Measurements from ENCODE around the gene AGK. TPM values are rescaled to one million over a fixed set of nuclear protein-coding genes. Genes with fewer than 3 reads are reported as not detected.

AGK gene
- total and polyA plus RNA-seq, 2 donors (not counting 1 experiment from before 2014, with no cell fraction given) = 12.8 to 26.1 TPM

- Mint-ChIP-seq H3K4me1 (peaks cover 68% of the 10 kb centered on the region), H3K27me3 (no peaks in the 10 kb centered on the region), H3K27ac (peak overlapping the region; percentile 92), H3K9me3 (ENCODE audit: insufficient read depth) (no peaks in the 10 kb centered on the region), H3K4me3 (peak overlapping the region; percentile 84)
- Histone ChIP-seq H3K27ac (ENCODE audit: low read length in 2 of 2) (peak overlapping the region; percentile 68 to 87), H3K36me3 (replicated peaks in 1 of 2; ENCODE audit: control extremely low read depth in 1 of 2, control insufficient read depth in 1 of 2, extremely low read depth in 1 of 2, insufficient read depth in 2 of 2, low read length in 1 of 2) (peaks cover 0 to 5% of the 10 kb centered on the region in 2 experiments), H3K9ac (ENCODE audit: low read length) (peak overlapping the region; percentile 75), H3K79me2 (ENCODE audit: control insufficient read depth, insufficient read depth, low read length) (peaks cover 70% of the 10 kb centered on the region), H3K27me3 (replicated peaks in 1 of 4; ENCODE audit: control extremely low read depth in 1 of 4, control insufficient read depth in 3 of 4, insufficient read depth in 4 of 4, low read length in 3 of 4) (no peaks in the 10 kb centered on the region), H3K4me2 (replicated peaks; ENCODE audit: low read depth, low read length, poor library complexity, severe bottlenecking) (peak overlapping the region; percentile 82), H3K4me1 (ENCODE audit: control insufficient read depth in 2 of 2, insufficient read depth in 2 of 2, low read length in 2 of 2) (peaks cover 45 to 47% of the 10 kb centered on the region in 2 donors), H2AFZ (ENCODE audit: insufficient read depth, low read depth, low read length, poor library complexity, severe bottlenecking) (no peak overlapping the region), H3K4me3 (ENCODE audit: control extremely low read depth in 1 of 5, extremely low read depth in 1 of 5, insufficient read depth in 1 of 5, low read depth in 2 of 5, low read length in 4 of 5) (peak overlapping the region; percentile 1 to 72 (median 61)), H3K9me3 (ENCODE audit: control extremely low read depth in 1 of 3, control insufficient read depth in 2 of 3, insufficient read depth in 1 of 3, low read length in 2 of 3) (no peaks in the 10 kb centered on the region), H4K20me1 (ENCODE audit: control insufficient read depth, insufficient read depth, low read length, poor library complexity, severe bottlenecking) (peaks cover 20% of the 10 kb centered on the region)
- no peak for TF ChIP-seq EZH2 (IDR thresholded peaks at IDR 0.05; ENCODE audit: borderline replicate concordance, insufficient read depth, low read depth, low read length, poor library complexity, severe bottlenecking)
- TF ChIP-seq CTCF (IDR thresholded peaks at IDR 0.05) = no peak
- DNase-seq (peak; percentile 20), ATAC-seq (ENCODE audit: low read depth) (no peak)
- POLR2A ChIA-PET = interaction anchor here (4.7 kb wide), 1 partner anchor 38 kb away, joined by 21 read pairs; the partner anchor contains the start of gene SSBP1
- CTCF ChIA-PET = interaction anchor here (1.4 to 6.4 kb wide), 4 partner anchors 37 to 1223 kb away, joined by 3 to 43 read pairs (median 18); partner anchors contain the start of gene SSBP1
- intact Hi-C loops (cut with micrococcal nuclease) = loop anchor here (2.0 to 5.0 kb wide), 3 partner anchors 52 to 778 kb away; partner anchors contain the start of genes AGK and BRAF
- 86% methylated on average over 3 of the region's 5 CpGs for WGBS (ENCODE audit: insufficient coverage)
Observed at GRCh38 chr7:141700296-141700847, 149.2 kb downstream of the AGK start.

- Mint-ChIP-seq H3K4me1 (peaks cover 62% of the 10 kb centered on the region), H3K9me3 (ENCODE audit: insufficient read depth) (no peaks in the 10 kb centered on the region), H3K27ac (peak overlapping the region; percentile 92), H3K4me3 (peak overlapping the region; percentile 84), H3K27me3 (no peaks in the 10 kb centered on the region)
- H3K36me3 ChIP-seq (replicated peaks in 1 of 2; ENCODE audit: control extremely low read depth in 1 of 2, control insufficient read depth in 1 of 2, extremely low read depth in 1 of 2, insufficient read depth in 2 of 2, low read length in 1 of 2) = peaks cover 0 to 5% of the 10 kb centered on the region in 2 experiments
- CTCF ChIA-PET = interaction anchor here (0.7 to 6.4 kb wide), 7 partner anchors 31 to 1224 kb away, joined by 3 to 43 read pairs (median 4); partner anchors contain the start of gene SSBP1
- H3K27me3 ChIP-seq (replicated peaks in 1 of 4; ENCODE audit: control extremely low read depth in 1 of 4, control insufficient read depth in 3 of 4, insufficient read depth in 4 of 4, low read length in 3 of 4) = no peaks in the 10 kb centered on the region
- H3K27ac ChIP-seq (ENCODE audit: low read length in 2 of 2) = peak overlapping the region; percentile 68 to 87
- DNase-seq (peak; percentile 40), ATAC-seq (ENCODE audit: low read depth) (no peak)
- intact Hi-C loops (cut with micrococcal nuclease) = loop anchor here (1.0 to 5.0 kb wide), 5 partner anchors 37 to 779 kb away; partner anchors contain the start of genes AGK, BRAF, MRPS33 and SSBP1
- H3K79me2 ChIP-seq (ENCODE audit: control insufficient read depth, insufficient read depth, low read length) = peaks cover 65% of the 10 kb centered on the region
- H3K4me1 ChIP-seq (ENCODE audit: control insufficient read depth in 2 of 2, insufficient read depth in 2 of 2, low read length in 2 of 2) = peaks cover 41 to 42% of the 10 kb centered on the region in 2 donors
- no peaks in the 10 kb centered on the region for H3K9me3 ChIP-seq (ENCODE audit: control extremely low read depth in 1 of 3, control insufficient read depth in 2 of 3, insufficient read depth in 1 of 3, low read length in 2 of 3)
- peak overlapping the region; percentile 75 for H3K9ac ChIP-seq (ENCODE audit: low read length)
- peak overlapping the region; percentile 63 for H2AFZ ChIP-seq (ENCODE audit: insufficient read depth, low read depth, low read length, poor library complexity, severe bottlenecking)
- no peak for TF ChIP-seq CTCF (IDR thresholded peaks at IDR 0.05)
- no peak for TF ChIP-seq EZH2 (IDR thresholded peaks at IDR 0.05; ENCODE audit: borderline replicate concordance, insufficient read depth, low read depth, low read length, poor library complexity, severe bottlenecking)
- peak overlapping the region; percentile 43 to 72 (median 61) for H3K4me3 ChIP-seq (ENCODE audit: control extremely low read depth in 1 of 5, extremely low read depth in 1 of 5, insufficient read depth in 1 of 5, low read depth in 2 of 5, low read length in 4 of 5)
- POLR2A ChIA-PET = interaction anchor here (0.6 to 4.7 kb wide), 3 partner anchors 38 to 266 kb away, joined by 3 to 21 read pairs (median 6); partner anchors contain the start of genes AGK and SSBP1
- 25% methylated on average over 3 of the region's 20 CpGs for WGBS (ENCODE audit: insufficient coverage)
- H4K20me1 ChIP-seq (ENCODE audit: control insufficient read depth, insufficient read depth, low read length, poor library complexity, severe bottlenecking) = peaks cover 15% of the 10 kb centered on the region
- H3K4me2 ChIP-seq (replicated peaks; ENCODE audit: low read depth, low read length, poor library complexity, severe bottlenecking) = peak overlapping the region; percentile 82
Observed at GRCh38 chr7:141700848-141701371, 149.7 kb downstream of the AGK start.
